C4-2B (cell line): ENCODE data around the gene ANXA4.

ENCODE experiments used
- H3K27ac ChIP-seq: fragments of 450-650 bp; 2 replicates; pipeline ENCODE4 v1.5.1; 2017
- CTCF ChIP-seq: fragments of 450-650 bp; conservative IDR thresholded peaks from 2 replicates; pipeline ENCODE4 v1.5.1; 2017; ENCODE audit warnings: mild to moderate bottlenecking
- ZFX ChIP-seq: fragments of 450-650 bp; IDR thresholded peaks from 2 replicates; pipeline ENCODE4 v1.6.1; 2017

Gene ANXA4

DNA sequence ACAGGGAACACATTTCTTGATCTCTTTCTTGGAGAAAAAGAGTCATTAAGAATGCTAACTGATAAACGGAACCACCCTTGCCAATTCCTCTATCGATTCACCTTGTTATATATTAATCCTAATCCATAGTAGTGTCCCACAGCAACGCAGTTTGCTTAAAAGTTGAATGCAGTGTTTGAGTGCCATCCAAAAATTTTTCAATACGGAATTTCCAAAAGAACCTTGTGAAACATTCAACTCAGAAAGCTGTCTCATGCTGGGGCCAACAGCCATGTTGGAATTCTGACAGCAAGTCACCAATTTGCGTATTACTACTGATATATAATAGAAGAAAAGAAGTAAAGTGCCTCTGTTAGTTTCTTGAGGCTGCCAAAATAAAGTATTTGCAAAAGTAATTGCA lies 42.3 kb downstream of the ANXA4 start:
- no peak for TF ChIP-seq ZFX
- no peak for TF ChIP-seq CTCF
- H3K27ac ChIP-seq: no peak overlapping the region

DNA sequence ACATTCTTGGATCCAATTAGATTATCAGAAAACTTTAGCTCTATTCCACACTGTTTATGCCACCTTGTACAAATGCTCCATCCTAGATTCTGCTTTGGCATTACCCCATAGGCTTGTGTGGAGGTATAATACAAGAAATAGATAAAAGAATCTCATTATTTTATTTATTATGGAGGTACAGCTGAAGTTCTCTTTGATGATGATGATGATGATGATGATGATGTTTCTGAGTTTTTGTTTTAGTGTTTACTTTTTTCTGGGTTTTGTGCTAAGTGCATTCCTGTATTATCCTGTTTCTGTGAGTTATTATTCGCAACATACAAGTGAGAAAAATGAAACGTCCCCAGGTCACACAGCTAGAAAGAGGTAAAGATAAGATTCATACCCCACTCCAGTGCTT lies 43.4 kb downstream of the ANXA4 start:
- no peak overlapping the region for H3K27ac ChIP-seq

GRCh38 chr2:69786052-69786560 lies 44.2 kb downstream of the ANXA4 start:
- H3K27ac ChIP-seq: no peak overlapping the region
- TF ChIP-seq CTCF (no peak), ZFX (no peak)

More for the DNA sequence above, 43.4 kb downstream of the ANXA4 start:
- no peak for TF ChIP-seq CTCF
- no peak for TF ChIP-seq ZFX

DNA sequence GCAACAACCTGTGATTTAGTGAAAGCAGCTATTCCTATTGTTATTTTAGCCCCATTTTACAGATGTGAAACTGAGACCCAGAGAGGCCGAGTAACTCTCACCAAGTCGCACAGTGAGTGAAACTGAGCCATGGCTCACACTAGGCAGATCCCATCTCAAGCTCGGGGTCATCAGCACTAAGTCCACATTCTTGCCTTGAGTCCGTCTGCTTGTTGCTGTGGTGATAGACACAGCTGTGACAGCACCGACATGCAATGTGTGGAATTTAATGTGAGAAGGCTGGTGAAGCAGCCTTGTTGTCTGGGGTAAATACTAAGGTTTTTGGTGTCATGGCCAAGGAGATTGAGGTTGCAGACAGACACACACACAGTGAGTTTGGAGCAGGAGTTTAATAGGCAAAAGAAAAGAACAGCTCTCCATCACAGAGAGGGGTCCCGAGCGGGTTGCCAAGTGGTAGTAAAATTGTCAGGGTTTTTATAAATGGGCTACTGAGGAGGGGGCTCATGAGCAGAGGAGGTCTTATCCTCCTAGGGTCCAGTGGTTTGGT lies 47.3 kb downstream of the ANXA4 start:
- TF ChIP-seq ZFX (no peak), CTCF (no peak)
- H3K27ac ChIP-seq: no peak overlapping the region

DNA sequence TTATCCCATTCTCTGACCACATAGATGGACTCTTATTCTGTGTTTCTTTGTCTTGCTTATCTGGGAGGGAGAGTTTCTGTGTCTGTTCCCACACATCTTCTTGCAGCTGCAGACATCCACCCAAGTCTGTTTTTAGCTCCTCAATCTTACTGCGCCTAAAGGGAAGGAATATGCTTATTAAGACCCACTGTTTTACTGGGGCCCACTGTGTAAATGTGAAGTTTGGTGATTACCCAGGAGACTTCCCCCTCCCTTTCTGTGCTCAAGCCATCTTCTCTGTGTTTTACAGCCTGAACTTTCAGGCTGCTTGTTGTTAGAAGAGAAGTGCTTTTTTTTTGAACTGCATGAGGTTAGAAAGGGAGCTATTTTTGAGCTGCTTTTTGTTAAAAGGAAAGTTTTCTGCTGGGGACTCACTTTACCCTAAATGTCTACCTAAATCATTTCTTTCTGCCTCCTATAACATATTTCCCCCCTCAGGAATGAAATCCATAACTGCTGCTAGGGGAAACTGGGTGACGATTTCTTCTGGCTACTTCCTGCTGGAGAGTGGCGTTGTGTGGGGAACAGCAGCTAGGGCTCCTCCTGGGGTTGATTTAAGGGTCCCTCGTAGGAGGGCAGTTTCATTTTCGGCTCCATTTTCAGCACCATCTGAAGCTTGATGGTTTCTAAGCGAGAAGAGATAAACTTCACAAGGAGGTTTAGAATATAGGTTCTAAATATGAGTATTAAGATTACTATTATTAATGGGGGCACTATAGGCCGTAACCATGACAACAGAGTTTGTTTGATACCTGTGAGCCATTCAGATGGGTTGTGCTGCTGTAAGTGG lies 48.1 kb downstream of the ANXA4 start:
- no peak for TF ChIP-seq CTCF
- TF ChIP-seq ZFX: no peak
- H3K27ac ChIP-seq: no peak overlapping the region

GRCh38 chr2:69790601-69790959 lies 48.6 kb downstream of the ANXA4 start:
- TF ChIP-seq CTCF: no peak
- no peak for TF ChIP-seq ZFX
- H3K27ac ChIP-seq: no peak overlapping the region

- TF ChIP-seq CTCF (no peak), ZFX (no peak)
- no peak overlapping the region for H3K27ac ChIP-seq
Observed at GRCh38 chr2:69791045-69791444, 49.1 kb downstream of the ANXA4 start.
